Measurements from ENCODE around the gene COPB2. TPM values are rescaled to one million over a fixed set of nuclear protein-coding genes. Genes with fewer than 3 reads are reported as not detected.

The COPB2 gene
- total RNA-seq, 6 donors from 2014 or later = 49.2 to 121 (median 102) TPM

- Histone ChIP-seq H3K4me1 (peaks cover 0 to 23% (median 10%) of the 10 kb centered on the region in 4 donors), H3K9me3 (no peaks in the 10 kb centered on the region), H3K36me3 (peaks cover 19 to 80% (median 41%) of the 10 kb centered on the region in 4 donors), H3K27ac (no peak overlapping the region), H3K4me3 (no peak overlapping the region), H3K27me3 (no peaks in the 10 kb centered on the region)
- WGBS, 2 donors = 93 to 100% methylated on average over 4 of the region's 4 CpGs
- ATAC-seq (ENCODE audit: low FRiP score in 2 of 2) (no peak), DNase-seq (no peak)
- TF ChIP-seq CTCF (IDR thresholded peaks at IDR 0.05) (no peak), POLR2A (IDR thresholded peaks at IDR 0.05) (no peak), EP300 (IDR thresholded peaks at IDR 0.05) (no peak), POLR2AphosphoS5 (IDR thresholded peaks at IDR 0.05) (no peak)
Measured at GRCh38 chr3:139380575-139380974, 8.9 kb downstream of the COPB2 start.

- Histone ChIP-seq H3K4me3 (no peak overlapping the region), H3K9me3 (no peaks in the 10 kb centered on the region), H3K36me3 (peaks cover 38 to 95% (median 59%) of the 10 kb centered on the region in 4 donors), H3K27ac (no peak overlapping the region), H3K27me3 (no peaks in the 10 kb centered on the region), H3K4me1 (peaks cover 0 to 9% (median 0%) of the 10 kb centered on the region in 4 donors)
- TF ChIP-seq CTCF (IDR thresholded peaks at IDR 0.05) (no peak), POLR2A (IDR thresholded peaks at IDR 0.05) (no peak), POLR2AphosphoS5 (IDR thresholded peaks at IDR 0.05) (no peak), EP300 (IDR thresholded peaks at IDR 0.05) (no peak)
- DNase-seq (no peak), ATAC-seq (ENCODE audit: low FRiP score in 2 of 2) (no peak)
- 86 to 92% methylated on average over 3 of the region's 3 CpGs for WGBS, 2 donors
Measured at GRCh38 chr3:139378587-139379241, 10.7 kb downstream of the COPB2 start.

- Histone ChIP-seq H3K36me3 (peaks cover 48 to 98% (median 70%) of the 10 kb centered on the region in 4 donors), H3K4me3 (no peak overlapping the region), H3K27me3 (no peaks in the 10 kb centered on the region), H3K4me1 (peaks cover 0 to 5% (median 0%) of the 10 kb centered on the region in 4 donors), H3K9me3 (no peaks in the 10 kb centered on the region), H3K27ac (no peak overlapping the region)
- TF ChIP-seq CTCF (IDR thresholded peaks at IDR 0.05) (no peak), EP300 (IDR thresholded peaks at IDR 0.05) (no peak)
- ATAC-seq (ENCODE audit: low FRiP score in 2 of 2) (no peak), DNase-seq (no peak)
- WGBS, 2 donors = 88 to 89% methylated on average over 3 of the region's 3 CpGs
Measured at GRCh38 chr3:139377378-139377777, 12.1 kb downstream of the COPB2 start.

GRCh38 chr3:139374099-139374498 lies 15.3 kb downstream of the COPB2 start:
- H3K36me3 ChIP-seq = peaks cover 68 to 100% (median 83%) of the 10 kb centered on the region in 4 donors
- 80 to 95% methylated on average over 2 of the region's 2 CpGs for WGBS, 2 donors
- H3K4me3 ChIP-seq = no peak overlapping the region
- no peak for TF ChIP-seq POLR2AphosphoS5 (IDR thresholded peaks at IDR 0.05)
- no peak for TF ChIP-seq POLR2A (IDR thresholded peaks at IDR 0.05)
- TF ChIP-seq EP300 (IDR thresholded peaks at IDR 0.05) = no peak
- TF ChIP-seq CTCF (IDR thresholded peaks at IDR 0.05) = no peak
- ATAC-seq (ENCODE audit: low FRiP score in 2 of 2) (no peak), DNase-seq (no peak)
- no peaks in the 10 kb centered on the region for H3K4me1 ChIP-seq
- no peaks in the 10 kb centered on the region for H3K27me3 ChIP-seq
- no peak overlapping the region for H3K27ac ChIP-seq
- no peaks in the 10 kb centered on the region for H3K9me3 ChIP-seq

GRCh38 chr3:139364549-139364948 lies 24.9 kb downstream of the COPB2 start:
- Histone ChIP-seq H3K4me3 (no peak overlapping the region), H3K36me3 (peaks cover 44 to 100% (median 91%) of the 10 kb centered on the region in 4 donors), H3K4me1 (no peaks in the 10 kb centered on the region), H3K9me3 (no peaks in the 10 kb centered on the region), H3K27ac (no peak overlapping the region), H3K27me3 (no peaks in the 10 kb centered on the region)
- ATAC-seq (ENCODE audit: low FRiP score in 2 of 2) (no peak), DNase-seq (no peak)
- 97 to 100% methylated on average over 1 of the region's 1 CpG for whole genome bisulfite sequencing, 2 donors
- TF ChIP-seq POLR2A (IDR thresholded peaks at IDR 0.05) (no peak), POLR2AphosphoS5 (IDR thresholded peaks at IDR 0.05) (no peak), EP300 (IDR thresholded peaks at IDR 0.05) (no peak), CTCF (IDR thresholded peaks at IDR 0.05) (no peak)
